GM11168 (cell line): ENCODE measurements around the gene PIGB.
"Not testable (repeated sequence)": the region's sequence is repeated elsewhere in the genome, so short reads cannot be mapped to it uniquely, and the experiment has no call there.

Experiments used
- in situ Hi-C: fragments of 300-500 bp; cut with MboI; formaldehyde crosslinking; loops from one replicate; pipeline ENCODE4 v1.12.0; 2022; ENCODE audit warnings: low sequenced_read_pairs; ENCODE audit not compliant: unreplicated experiment

PIGB gene

GRCh38 chr15:55366981-55367380 is 48.0 kb downstream of the PIGB start:
- in situ Hi-C loops, result no loop called here

GRCh38 chr15:55372701-55373440 is 53.8 kb downstream of the PIGB start:
- in situ Hi-C loops, result no loop called here

GRCh38 chr15:55379095-55379494 is 60.1 kb downstream of the PIGB start:
- in situ Hi-C loops, result no loop called here

- in situ Hi-C loops, result no loop called here
Observed at GRCh38 chr15:55381595-55381994, 62.6 kb downstream of the PIGB start.

- in situ Hi-C loops, result no loop called here
Observed at GRCh38 chr15:55383687-55384086, 64.7 kb downstream of the PIGB start.

- in situ Hi-C loops, result no loop called here
Observed at GRCh38 chr15:55387027-55387426, 68.0 kb downstream of the PIGB start.

GRCh38 chr15:55389264-55389607 is 70.2 kb downstream of the PIGB start:
- in situ Hi-C loops, result no loop called here

GRCh38 chr15:55394694-55395093 is 75.7 kb downstream of the PIGB start:
- in situ Hi-C loops, result no loop called here

- in situ Hi-C loops, result no loop called here
Observed at GRCh38 chr15:55398243-55398642, 79.2 kb downstream of the PIGB start.

GRCh38 chr15:55400050-55400449 is 81.0 kb downstream of the PIGB start:
- in situ Hi-C loops, result not testable (repeated sequence)

GRCh38 chr15:55401786-55402246 is 82.8 kb downstream of the PIGB start:
- in situ Hi-C loops, result no loop called here

GRCh38 chr15:55402707-55403106 is 83.7 kb downstream of the PIGB start:
- in situ Hi-C loops, result no loop called here

- in situ Hi-C loops, result no loop called here
Observed at GRCh38 chr15:55403531-55403930, 84.5 kb downstream of the PIGB start.
